DOHH2 (cell line): ENCODE results near the gene FXYD7.
"Not testable (repeated sequence)": the region's sequence is repeated elsewhere in the genome, so short reads cannot be mapped to it uniquely, and the experiment has no call there.

ENCODE experiments used
- H3F3A ChIP-seq: fragments of 200-600 bp; sonication (generic), shearing (Covaris generic); 2 replicates; pipeline ENCODE4 v1.6.0; 2016; ENCODE audit warnings: antibody characterized with exemption, mild to moderate bottlenecking; ENCODE audit not compliant: control insufficient read depth, insufficient read depth
- H3K27ac ChIP-seq: fragments of 200-600 bp; sonication (generic); 2 replicates; pipeline ENCODE4 v1.5.1; 2014; ENCODE audit warnings: low read depth, mild to moderate bottlenecking, low read length, moderate library complexity
- H3K27me3 ChIP-seq: fragments of 200-600 bp; sonication (generic); 2 replicates; pipeline ENCODE4 v1.6.1; 2014; ENCODE audit warnings: mild to moderate bottlenecking, low read length, mixed read lengths; ENCODE audit not compliant: control insufficient read depth
- H3K36me3 ChIP-seq: fragments of 200-600 bp; sonication (generic); 2 replicates; pipeline ENCODE4 v1.6.1; 2014; ENCODE audit warnings: mild to moderate bottlenecking, low read length, moderate library complexity, mixed read lengths; ENCODE audit not compliant: control insufficient read depth
- H3K4me1 ChIP-seq: fragments of 200-600 bp; sonication (generic); 2 replicates; pipeline ENCODE4 v1.6.1; 2014; ENCODE audit warnings: mild to moderate bottlenecking, low read length, mixed read lengths; ENCODE audit not compliant: control insufficient read depth
- H3K4me2 ChIP-seq: fragments of 200-600 bp; sonication (generic); 2 replicates; pipeline ENCODE4 v1.6.0; 2014; ENCODE audit warnings: mild to moderate bottlenecking, low read length, moderate library complexity
- H3K4me3 ChIP-seq: fragments of 200-600 bp; sonication (generic); 2 replicates; pipeline ENCODE4 v1.5.1; 2014; ENCODE audit warnings: mild to moderate bottlenecking, low read length, mixed read lengths
- H3K79me2 ChIP-seq: fragments of 200-600 bp; sonication (generic); 2 replicates; pipeline ENCODE4 v1.6.1; 2014; ENCODE audit warnings: mild to moderate bottlenecking, low read length, mixed read lengths; ENCODE audit not compliant: control insufficient read depth
- H3K9me2 ChIP-seq: fragments of 200-600 bp; sonication (generic); replicated peaks from 2 replicates; pipeline ENCODE4 v1.6.1; 2014; ENCODE audit warnings: mild to moderate bottlenecking, low read length, mixed read lengths; ENCODE audit not compliant: control insufficient read depth
- H3K9me3 ChIP-seq: fragments of 200-600 bp; sonication (generic); 2 replicates; pipeline ENCODE4 v1.6.1; 2014; ENCODE audit warnings: antibody characterized with exemption, low read length, mixed read lengths; ENCODE audit not compliant: control insufficient read depth, insufficient read depth
- H4K20me1 ChIP-seq: fragments of 200-600 bp; sonication (generic); 2 replicates; pipeline ENCODE4 v1.6.0; 2014; ENCODE audit warnings: low read depth, mild to moderate bottlenecking, antibody characterized with exemption, low read length, moderate library complexity; ENCODE audit not compliant: control insufficient read depth, insufficient read depth
- CTCF ChIP-seq: fragments of 200-600 bp; sonication (generic); IDR thresholded peaks from one replicate; pipeline ENCODE4 v1.5.1; 2014; ENCODE audit warnings: antibody characterized with exemption, mild to moderate bottlenecking, low read depth, low read length; ENCODE audit not compliant: poor library complexity, severe bottlenecking
- EZH2phosphoT487 ChIP-seq: fragments of 200-600 bp; sonication (generic); IDR thresholded peaks from 2 replicates; pipeline ENCODE4 v1.6.1; 2017; ENCODE audit warnings: borderline replicate concordance, mild to moderate bottlenecking, antibody characterized with exemption, low read length, moderate library complexity, mixed read lengths

Gene FXYD7

GRCh38 chr19:35184884-35185283 is 41.8 kb downstream of the FXYD7 start:
- no peak overlapping the region for H3K4me2 ChIP-seq
- H3K4me1 ChIP-seq: no peaks in the 10 kb centered on the region
- no peaks in the 10 kb centered on the region for H4K20me1 ChIP-seq
- no peaks in the 10 kb centered on the region for H3K9me2 ChIP-seq
- no peaks in the 10 kb centered on the region for H3K9me3 ChIP-seq
- no peaks in the 10 kb centered on the region for H3F3A ChIP-seq
- no peak overlapping the region for H3K27ac ChIP-seq
- H3K36me3 ChIP-seq: no peaks in the 10 kb centered on the region
- no peaks in the 10 kb centered on the region for H3K79me2 ChIP-seq
- TF ChIP-seq CTCF (no peak), EZH2phosphoT487 (no peak)
- peaks cover 6% of the 10 kb centered on the region; the same call in 1 of the 2 replicates for H3K27me3 ChIP-seq
- H3K4me3 ChIP-seq: no peak overlapping the region

- no peaks in the 10 kb centered on the region for H3F3A ChIP-seq
- H3K79me2 ChIP-seq: no peaks in the 10 kb centered on the region
- H3K4me2 ChIP-seq: no peak overlapping the region
- H3K27ac ChIP-seq: no peak overlapping the region
- H3K9me3 ChIP-seq: peaks cover 3% of the 10 kb centered on the region
- H3K9me2 ChIP-seq: no peaks in the 10 kb centered on the region
- H4K20me1 ChIP-seq: no peaks in the 10 kb centered on the region
- no peaks in the 10 kb centered on the region for H3K36me3 ChIP-seq
- H3K4me3 ChIP-seq: no peak overlapping the region
- TF ChIP-seq CTCF: no peak
- no peak for TF ChIP-seq EZH2phosphoT487
- no peaks in the 10 kb centered on the region for H3K4me1 ChIP-seq
- H3K27me3 ChIP-seq: peaks cover 19% of the 10 kb centered on the region
Measured at GRCh38 chr19:35194012-35194984, 51.2 kb downstream of the FXYD7 start.

- Histone ChIP-seq H3K79me2 (no peaks in the 10 kb centered on the region), H3K36me3 (no peaks in the 10 kb centered on the region), H3K4me3 (no peak overlapping the region), H3F3A (no peaks in the 10 kb centered on the region), H3K4me2 (no peak overlapping the region), H3K4me1 (no peaks in the 10 kb centered on the region), H4K20me1 (no peaks in the 10 kb centered on the region), H3K9me3 (peaks cover 3% of the 10 kb centered on the region), H3K27ac (no peak overlapping the region), H3K9me2 (no peaks in the 10 kb centered on the region), H3K27me3 (peaks cover 22% of the 10 kb centered on the region)
- no peak for TF ChIP-seq CTCF
- TF ChIP-seq EZH2phosphoT487: no peak
Measured at GRCh38 chr19:35195830-35196229, 52.8 kb downstream of the FXYD7 start.

- not testable (repeated sequence) for H3K4me2 ChIP-seq, H3K79me2 ChIP-seq, H4K20me1 ChIP-seq, H3K9me2 ChIP-seq, H3K36me3 ChIP-seq, H3K4me3 ChIP-seq, H3K27ac ChIP-seq, H3K4me1 ChIP-seq, H3K9me3 ChIP-seq, H3F3A ChIP-seq
- peaks cover 22% of the 10 kb centered on the region for H3K27me3 ChIP-seq
Measured at GRCh38 chr19:35196861-35197260, 53.8 kb downstream of the FXYD7 start.
